HG02943 (cell line): ENCODE data around the gene APOC1.
"Not testable (repeated sequence)": the region's sequence is repeated elsewhere in the genome, so short reads cannot be mapped to it uniquely, and the experiment has no call there.

ENCODE experiments used
- ATAC-seq: cut with Tn5 transposase; IDR thresholded peaks from one replicate; pipeline ENCODE4 v1.9.1; 2021; ENCODE audit warnings: mild to moderate bottlenecking, low read depth, moderate library complexity; ENCODE audit not compliant: unreplicated experiment

APOC1 gene

GRCh38 chr19:44888335-44888734 is 26.1 kb upstream of the APOC1 start:
- not testable (repeated sequence) for ATAC-seq

GRCh38 chr19:44889830-44890365 is 24.5 kb upstream of the APOC1 start:
- ATAC-seq: no peak

- ATAC-seq: peak; percentile 85
Measured at GRCh38 chr19:44890366-44891015, 23.9 kb upstream of the APOC1 start.

- ATAC-seq: peak; percentile 62
Measured at GRCh38 chr19:44891016-44891882, 23.2 kb upstream of the APOC1 start, which contains the start of gene TOMM40. Gene TOMM40, plus strand, starts transcription at chr19:44891254. Its CDS starts 162 bp downstream, at chr19:44891416.

GRCh38 chr19:44892932-44893331 is 21.5 kb upstream of the APOC1 start:
- no peak for ATAC-seq

GRCh38 chr19:44893332-44894051 is 20.9 kb upstream of the APOC1 start:
- no peak for ATAC-seq

- no peak for ATAC-seq
Measured at GRCh38 chr19:44894052-44894400, 20.4 kb upstream of the APOC1 start.

GRCh38 chr19:44894946-44895345 is 19.5 kb upstream of the APOC1 start:
- ATAC-seq: no peak

- no peak for ATAC-seq
Measured at GRCh38 chr19:44897835-44898234, 16.6 kb upstream of the APOC1 start.

GRCh38 chr19:44900328-44901244 is 13.8 kb upstream of the APOC1 start:
- no peak for ATAC-seq

- ATAC-seq: no peak
Measured at GRCh38 chr19:44903216-44903601, 11.2 kb upstream of the APOC1 start.

GRCh38 chr19:44903602-44904425 is 10.6 kb upstream of the APOC1 start:
- ATAC-seq: no peak

GRCh38 chr19:44904426-44904994 is 9.9 kb upstream of the APOC1 start:
- ATAC-seq: no peak

- no peak for ATAC-seq
Measured at GRCh38 chr19:44905437-44906160, 8.8 kb upstream of the APOC1 start, which contains the start of gene APOE. Gene APOE, plus strand, starts transcription at chr19:44905796. Its CDS starts 829 bp downstream, at chr19:44906625.

GRCh38 chr19:44907613-44908012 is 6.8 kb upstream of the APOC1 start:
- no peak for ATAC-seq

- ATAC-seq: no peak
Measured at GRCh38 chr19:44908074-44908835, 6.2 kb upstream of the APOC1 start.

- ATAC-seq: no peak
Measured at GRCh38 chr19:44908836-44909261, 5.6 kb upstream of the APOC1 start.
